Non-pigmented ciliary epithelial cell (primary cell): ENCODE measurements around the gene IL12RB1.
"Not testable (repeated sequence)": the region's sequence is repeated elsewhere in the genome, so short reads cannot be mapped to it uniquely, and the experiment has no call there.

Experiments
- DNase-seq: peaks from one replicate; pipeline ENCODE4 v3.0.0-alpha.2; 2010; ENCODE audit warnings: low read depth

IL12RB1 gene

DNA sequence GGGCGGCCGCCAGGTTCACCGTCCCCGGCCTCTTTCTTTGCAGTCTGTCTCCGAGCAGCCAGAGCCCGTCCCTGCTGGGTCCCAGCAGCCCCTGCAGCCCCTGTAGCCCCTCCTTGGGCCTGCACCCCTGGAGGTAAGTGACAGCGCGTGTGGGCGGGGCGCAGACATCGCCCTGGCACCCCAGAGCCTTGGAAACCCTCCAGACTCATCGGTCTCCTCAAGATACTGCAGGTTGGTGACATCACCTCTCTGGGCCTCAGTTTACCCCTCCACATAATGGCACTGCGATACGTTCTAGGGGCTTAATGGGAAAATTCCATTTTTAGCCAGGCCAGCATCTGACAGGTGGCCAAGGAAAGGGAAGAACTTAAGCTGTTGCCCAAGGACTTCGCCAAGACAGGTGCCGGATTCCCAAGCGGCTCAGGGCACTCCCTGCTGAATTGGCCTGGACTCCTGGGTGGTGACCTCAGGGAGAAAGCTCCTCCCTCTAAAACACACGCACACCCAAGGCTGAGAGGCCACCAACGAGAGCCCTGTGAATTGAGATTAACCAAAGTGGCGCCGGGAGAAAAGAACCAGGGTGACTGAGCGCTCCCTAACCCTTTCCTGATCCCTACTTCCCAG is 24.0 kb upstream of the IL12RB1 start:
- DNase-seq = no peak

DNA sequence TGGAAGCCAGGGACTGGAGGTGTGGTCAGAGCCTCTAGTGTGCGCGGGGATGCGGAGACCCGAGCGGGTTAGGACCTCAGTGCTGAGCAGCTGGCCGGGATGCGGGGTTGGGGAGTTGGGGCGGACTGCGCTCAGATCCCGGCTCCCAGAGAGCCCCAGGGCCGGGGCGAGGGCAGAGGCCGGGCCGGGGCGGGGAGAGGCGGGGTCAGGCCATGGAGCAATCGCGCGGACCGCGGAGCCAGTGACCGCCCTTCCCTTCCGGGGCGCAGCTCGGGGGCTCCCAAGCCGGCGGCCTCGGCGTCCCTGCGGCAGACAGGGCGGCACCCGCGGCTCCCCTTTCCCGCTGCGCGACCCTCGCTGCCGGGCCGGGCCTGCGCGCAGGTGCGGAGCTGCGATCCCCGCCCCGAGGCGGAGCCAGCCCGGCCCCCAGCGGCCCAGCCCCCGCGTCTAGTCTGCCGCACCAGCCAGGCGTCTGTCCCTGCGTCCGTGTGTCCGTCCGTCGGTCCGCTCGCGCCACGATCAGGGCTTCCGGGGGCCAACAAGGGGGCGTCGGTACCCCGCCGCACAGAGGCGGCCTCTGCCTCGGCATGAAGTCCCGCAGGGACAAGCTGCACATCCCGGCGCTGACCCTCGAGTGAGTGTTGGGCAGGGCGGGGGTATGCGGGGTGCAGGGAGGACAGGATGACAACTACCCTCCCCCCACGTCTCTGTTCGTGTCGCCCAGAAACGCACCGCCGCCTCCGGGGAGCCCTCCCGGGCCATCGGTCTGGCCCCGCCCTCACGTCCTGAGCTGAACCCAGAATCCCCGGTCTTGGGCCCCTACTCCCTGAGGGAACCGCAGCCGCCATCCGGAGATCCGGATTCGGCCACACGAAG is 23.2 kb upstream of the IL12RB1 start:
- no peak for DNase-seq

DNA sequence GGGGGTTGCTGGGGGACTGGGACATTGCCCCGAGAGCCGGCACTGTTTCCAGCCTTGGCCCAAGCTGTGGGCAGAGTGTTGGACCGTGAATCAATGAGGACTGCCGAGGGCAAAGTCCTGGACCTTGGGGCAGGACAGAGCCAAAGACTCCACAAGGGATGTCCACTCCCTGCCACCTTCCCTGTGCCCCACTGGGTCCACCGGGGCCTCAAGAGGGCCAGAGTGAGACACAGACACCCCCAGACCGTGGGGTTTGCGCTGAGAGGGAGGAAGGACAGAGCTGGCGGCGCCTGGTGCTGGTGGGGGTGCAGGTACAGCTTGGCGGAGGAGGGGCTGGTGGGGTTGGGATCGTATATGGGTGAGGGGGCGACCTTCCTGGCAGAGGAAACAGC is 22.6 kb upstream of the IL12RB1 start:
- no peak for DNase-seq

DNA sequence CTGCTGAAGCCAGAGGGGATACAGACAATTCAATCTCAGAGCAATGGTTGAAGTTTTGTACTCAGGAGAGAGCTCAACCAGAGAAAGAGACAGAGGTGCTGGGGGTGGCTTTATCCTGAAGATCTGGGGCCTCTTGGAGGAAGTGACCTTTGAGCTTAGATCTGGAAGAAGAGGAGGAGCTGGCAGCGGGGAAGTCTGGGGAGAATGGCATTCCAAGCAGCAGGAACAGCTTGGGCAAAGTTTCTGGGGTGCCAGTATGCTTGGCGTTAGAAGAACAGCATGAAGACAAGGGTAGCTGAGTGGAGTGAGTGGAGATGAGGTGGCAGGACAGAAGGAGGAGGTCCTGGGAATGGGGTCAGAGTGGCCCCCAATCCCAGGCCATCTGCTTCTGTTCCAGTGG is 22.2 kb upstream of the IL12RB1 start:
- no peak for DNase-seq

DNA sequence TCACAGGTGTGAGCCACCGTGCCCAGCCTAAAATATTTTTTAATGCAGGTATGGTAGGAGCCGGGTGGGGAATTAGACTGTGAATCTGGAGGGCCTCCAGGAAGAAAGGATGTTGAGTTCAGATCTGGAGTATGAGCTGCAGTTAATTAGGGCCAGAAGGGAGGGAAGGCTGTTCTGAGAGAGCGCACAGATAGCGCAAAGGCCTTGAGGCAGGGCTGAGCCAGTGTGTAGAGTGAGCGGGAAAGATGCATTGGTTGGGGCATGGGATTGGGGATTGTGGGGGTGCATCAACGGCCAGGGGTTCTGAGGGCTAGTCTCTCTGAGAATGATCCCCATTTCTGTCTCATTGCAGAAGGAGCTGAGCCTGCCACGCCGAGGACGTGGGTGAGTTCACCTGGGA is 20.5 kb upstream of the IL12RB1 start:
- no peak for DNase-seq

DNA sequence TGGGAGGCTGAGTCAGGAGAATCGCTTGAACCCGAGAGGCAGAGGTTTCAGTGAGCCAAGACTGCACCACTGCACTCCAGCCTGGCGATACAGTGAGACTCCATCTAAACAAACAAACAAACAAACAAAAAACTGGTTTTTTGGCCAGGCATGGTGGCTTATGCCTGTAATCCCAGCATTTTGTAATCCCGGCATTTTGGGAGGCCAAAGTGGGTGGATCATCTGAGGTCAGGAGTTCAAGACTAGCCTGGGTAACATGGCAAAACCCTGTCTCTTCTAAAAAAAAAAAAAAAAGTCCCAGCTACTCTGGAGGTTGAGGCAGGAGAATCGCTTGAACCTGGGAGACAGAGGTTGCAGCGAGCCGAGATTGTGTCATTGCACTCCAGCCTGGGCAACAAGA is 18.5 kb upstream of the IL12RB1 start:
- DNase-seq = not testable (repeated sequence)

DNA sequence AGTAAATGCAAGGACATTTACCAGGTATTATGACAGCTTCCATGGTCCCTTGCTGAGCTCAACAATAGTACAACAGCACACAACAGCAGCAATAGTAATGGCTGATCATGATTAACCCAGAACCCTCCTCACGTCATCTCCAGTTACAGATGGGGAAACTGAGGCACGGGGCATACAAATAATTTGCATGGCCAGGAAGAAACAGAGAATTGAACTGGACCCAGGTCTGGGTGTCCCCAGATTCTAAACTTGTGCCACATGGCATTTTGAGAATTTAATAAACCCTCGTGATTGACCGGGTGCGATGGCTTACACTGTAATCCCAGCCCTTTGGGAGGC is 18.0 kb upstream of the IL12RB1 start:
- no peak for DNase-seq

DNA sequence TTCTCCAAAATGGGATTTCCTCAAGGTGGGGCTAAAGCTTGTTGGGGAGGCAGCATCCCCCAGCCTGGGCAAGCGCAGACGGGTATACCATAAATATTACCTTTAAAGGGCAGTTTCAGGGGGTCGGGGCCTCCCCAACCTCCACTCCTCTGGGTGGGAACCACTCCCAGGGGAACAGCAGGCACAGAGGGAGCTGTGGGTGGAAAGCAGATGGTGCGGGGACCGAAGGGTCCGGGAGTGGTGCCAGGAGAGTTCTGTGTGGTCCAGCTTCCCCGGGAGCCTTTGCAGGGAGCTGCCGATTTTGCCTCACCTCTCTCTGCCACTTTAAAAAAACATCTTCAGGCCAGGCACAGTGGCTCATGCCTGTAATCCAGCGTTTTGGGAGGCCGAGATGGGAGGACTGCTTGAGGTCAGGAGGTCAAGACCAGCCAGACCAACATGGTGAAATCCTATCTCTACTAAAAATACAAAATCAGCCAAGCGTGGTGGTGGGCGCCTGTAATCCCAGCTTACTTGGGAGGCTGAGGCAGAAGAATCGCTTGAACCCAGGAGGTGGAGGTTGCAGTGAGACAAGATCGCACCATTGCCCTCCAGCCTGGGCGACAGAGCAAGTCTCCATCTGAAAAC is 16.3 kb upstream of the IL12RB1 start:
- no peak for DNase-seq

DNA sequence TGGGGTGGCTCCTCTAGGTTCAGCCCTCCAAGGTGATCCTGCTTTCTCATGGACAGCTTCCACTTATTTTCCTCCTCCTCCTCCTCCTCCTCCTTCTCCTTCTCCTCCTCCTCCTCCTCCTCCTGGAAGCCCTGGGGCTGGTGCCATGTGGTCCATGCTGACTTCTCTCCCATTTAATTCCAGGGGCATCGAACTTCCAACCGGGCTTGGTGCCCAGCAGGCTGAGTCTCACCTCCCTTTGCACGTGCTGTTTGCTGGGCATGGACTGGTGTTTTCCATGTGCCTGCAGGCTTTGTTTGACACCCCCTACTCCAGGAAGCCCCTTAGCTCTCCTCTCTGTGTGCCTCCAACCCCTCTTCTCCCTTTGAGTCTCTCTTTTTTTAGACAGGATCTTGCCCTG is 14.5 kb upstream of the IL12RB1 start:
- DNase-seq = no peak

DNA sequence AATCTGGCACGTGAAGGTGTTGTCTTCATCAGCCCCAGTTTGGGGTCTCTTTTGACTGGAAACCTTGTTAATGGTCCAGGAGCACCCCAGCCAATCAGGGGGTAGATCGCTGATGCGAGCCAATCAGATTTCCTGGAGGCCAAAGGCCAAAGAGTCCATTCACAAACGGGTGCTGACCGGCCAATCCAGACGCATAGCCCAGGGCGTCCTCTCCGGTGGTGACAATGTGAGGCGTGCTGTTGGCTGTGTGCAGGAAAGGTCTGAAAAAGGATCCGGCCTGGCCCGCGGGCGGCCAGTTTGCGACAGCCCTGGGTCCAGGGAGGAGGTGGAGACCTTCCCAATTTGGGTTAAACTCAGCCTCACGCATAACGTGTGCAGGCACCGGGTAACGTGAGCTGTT is 14.0 kb upstream of the IL12RB1 start:
- DNase-seq = no peak

DNA sequence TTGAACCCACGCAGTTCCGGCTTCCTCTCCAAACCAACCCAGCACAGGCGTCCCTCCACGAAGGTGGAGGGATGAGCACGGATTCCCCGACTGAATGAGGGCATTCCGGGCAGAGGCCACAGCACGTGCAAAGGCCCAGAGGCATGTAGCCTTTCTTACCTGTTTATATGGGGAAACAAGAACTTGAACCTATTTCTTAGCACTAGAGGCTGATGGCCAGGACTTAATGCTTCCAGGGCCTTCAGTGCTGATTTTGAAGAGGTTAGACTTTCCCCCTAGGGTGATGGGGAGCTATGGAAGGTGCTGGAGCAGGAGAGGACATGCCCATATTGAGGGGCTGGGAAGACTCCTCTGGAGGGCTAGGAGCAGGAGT is 12.9 kb upstream of the IL12RB1 start:
- DNase-seq = no peak

DNA sequence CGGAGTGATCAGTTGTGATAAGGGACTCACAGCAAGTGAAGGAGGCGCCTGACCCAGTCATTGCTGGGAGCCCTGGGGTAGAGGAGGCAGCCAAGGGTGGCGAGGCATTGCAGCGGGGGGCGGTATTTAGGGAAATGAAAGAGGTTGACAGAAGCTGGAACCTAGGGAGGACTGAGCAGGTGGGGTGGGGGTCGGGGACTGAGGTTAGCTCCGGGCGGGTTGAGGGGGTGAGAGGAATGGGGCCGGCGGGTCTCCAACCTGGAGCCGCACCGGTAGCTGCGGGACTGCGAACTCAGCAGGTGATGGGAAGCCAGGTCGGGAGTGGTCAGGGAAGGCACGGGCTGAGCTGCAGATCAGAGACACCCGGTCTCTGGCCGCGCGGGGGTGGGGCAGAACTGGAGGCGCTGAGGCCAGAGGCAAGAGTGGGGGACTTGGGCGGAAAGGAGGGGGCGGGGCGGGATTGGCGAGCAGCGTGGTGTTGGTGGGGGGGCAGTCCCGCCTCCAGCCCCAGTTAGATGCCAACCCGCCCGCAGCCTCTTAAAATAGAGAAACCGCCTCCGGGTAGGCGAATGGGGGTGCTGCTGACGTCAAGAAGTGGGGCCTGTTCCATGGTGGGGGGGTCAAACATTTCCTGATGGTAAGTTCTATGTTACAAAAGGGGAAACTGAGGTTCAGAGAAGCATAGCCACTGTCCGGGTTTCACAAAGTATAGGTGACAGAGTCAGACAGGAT is 12.3 kb upstream of the IL12RB1 start:
- no peak for DNase-seq

DNA sequence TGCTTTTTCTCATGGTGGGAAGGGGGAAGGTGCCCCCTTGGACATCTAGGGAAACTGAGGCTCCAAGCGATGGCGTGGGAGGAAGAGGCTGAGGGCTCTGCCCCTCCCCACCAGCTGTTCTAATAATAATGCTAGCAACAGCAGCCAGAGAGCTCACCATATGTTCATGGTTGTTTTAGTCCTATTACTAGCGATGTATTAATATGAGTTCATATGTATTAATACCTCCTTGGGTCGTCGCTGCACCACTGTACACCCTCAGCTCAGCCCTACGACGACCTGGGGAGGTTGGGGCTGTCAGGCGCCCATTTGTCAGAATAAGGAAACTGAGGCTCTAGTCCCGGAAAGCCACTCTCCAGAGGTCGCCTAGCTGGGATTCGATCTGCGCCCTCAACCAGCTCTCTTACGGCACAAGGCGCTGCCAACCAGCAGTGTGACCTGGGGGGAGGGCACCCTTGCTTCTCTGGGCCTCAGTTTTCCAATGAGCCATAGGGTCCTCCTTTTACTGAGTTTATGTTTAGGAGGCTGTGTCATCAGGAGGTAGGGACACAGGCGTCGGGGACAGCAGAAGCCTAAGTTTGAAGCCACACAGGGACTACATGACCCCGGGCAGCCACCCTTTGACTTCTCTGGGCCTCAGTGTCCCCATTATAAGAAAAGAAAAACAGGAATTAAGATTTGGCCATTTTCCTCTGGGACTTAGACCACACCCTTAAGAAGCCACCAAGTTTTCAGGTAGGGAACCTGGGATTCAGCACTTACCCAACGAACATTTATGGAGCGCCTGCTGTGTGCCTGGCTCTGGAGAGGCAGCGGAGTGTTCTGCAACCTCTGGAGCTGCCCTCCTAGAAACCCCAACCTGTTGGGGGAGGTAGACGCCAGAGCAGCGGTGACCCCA is 11.5 kb upstream of the IL12RB1 start:
- no peak for DNase-seq

DNA sequence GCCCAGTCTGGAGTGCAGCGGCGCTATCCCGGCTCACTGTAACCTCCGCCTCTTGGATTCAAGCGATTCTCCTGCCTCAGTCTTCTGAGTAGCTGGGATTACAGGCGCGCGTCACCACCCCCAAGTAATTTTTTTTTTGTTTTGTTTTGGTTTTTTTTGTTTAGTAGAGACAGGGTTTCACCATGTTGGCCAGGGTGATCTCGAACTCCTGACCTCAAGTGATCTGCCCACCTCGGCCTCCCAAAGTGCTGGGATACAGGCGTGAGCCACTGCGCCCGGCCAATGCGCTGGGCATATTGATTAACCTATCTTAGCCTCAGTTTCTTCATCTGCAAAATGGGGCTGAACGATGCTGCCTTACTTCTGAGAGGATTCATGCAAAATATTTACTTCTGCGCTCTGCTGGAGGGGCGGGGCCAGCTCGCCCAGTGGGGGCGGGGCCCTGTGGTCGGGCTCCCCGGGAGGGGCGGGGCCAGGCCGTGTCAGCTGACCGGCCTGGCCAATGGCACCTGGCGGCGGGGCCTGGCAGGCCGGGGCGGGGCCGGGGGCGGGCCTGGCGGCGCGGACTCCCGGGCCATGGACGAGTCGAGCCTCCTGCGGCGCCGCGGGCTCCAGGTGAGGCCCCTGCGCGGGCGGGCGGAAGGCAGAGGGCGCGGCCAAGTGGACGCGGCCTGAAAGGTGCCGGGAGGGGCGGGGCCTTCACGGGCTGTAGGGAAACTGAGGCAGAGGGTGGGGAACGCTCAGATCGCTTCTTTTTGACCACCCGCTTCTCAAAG is 10.7 kb upstream of the IL12RB1 start, which contains the start of gene MAST3:
Gene MAST3 (plus strand): TSS at position 562 of the 776 bp plus-strand sequence. CDS start 15 bp downstream, at position 577.
- DNase-seq = no peak

DNA sequence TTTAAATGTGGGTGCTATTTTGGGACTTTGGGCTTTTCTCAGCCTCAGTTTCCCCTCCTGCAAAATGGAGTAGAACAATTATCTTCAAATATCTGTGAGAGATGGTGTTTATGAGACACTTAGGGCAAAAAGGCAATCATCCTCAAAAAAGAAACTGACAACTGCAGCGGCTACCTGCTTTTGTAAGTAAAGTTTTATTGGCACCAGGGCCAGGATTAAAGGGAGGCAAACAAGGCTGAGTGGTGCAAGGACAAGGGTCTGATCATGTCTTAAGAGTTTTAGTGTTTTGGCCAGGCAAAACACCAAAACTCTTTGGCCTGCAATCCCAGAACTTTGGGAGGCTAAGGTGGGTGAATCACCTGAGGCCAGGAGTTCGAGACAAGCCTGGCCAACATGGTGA is 9.5 kb upstream of the IL12RB1 start:
- no peak for DNase-seq

DNA sequence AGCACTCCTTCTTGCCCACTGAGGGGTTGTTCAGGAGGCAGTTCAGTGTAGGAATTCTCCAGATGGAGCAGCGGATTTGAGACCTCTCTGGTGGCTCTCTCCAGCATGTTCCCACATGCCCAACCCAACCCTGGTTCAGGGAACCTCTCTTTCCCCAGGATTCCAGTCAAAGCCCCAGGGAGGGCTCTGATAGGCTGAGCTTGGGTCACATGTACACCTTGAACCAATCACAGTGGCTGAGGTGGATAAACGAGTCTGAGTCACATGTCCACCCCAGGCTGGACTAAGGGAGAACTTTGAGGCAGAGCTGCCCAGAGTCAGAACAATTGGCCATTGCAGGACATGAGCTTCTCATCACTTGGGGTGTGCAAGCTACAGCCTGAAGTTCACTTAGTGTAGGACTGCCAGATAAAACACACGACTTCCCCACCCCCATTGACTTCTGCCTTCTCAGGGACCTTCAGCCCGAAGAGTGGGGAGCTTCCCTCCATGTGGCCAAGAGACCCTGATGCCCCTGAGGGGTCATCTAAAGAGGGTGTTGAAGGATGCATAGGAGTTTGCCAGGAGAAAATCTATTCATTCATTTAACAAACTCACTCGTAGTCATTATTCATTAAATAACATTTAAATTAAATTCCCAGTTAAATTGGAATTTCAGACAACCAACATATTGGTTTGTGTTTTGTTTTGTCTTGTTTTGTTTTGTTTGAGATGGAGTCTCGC is 6.9 kb upstream of the IL12RB1 start:
- no peak for DNase-seq

DNA sequence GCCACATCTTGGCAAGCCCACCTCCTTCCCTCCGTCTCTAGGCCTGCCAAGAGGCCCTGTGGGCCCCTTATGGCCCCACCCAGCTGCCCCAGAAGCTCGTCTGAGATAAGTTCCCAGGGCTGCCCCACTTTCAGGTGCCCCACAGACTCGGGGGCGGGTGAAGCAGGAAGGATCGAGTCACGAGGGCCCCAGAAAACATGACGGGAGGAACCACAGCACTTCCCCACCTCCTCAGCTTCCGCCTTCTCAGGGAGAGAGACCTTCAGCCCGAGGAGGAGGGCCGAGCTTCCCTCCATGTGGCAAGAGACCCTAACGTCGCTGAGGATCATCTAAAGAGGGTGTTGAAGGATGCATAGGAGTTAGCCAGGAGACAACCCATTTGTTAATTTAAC is 4.5 kb upstream of the IL12RB1 start:
- DNase-seq = no peak

DNA sequence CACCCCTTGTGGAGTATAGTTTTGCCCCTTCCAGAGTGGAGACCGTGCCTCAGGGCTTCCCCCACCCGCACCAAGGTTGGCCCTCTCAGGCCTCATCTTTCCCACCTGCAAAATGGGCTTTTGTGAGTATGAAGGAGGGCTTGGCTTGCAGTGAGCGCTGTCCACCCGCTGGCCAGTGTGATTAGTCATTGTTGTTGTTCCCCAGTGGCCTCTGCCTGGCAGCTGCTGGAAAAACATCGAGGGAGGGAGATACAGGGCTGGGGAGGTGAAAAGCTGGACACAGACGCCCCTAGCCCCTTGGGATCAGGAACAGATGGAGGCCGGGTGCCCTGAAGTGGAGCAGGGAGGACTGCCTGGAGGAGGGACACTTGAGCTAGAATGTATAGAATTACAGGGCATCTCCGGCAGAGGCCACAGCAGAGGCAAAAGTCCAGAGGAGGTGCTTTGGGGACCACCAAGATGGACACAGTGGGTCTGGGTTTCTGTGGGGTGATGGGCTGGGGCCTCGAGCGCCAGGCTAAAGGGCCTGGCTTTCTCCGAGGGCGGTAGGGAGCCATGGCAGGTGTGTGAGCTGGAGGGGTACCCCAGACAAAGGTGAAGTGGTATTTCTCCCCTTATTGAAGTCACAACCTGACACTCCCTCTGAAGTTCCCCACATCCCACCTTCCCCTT is 3.9 kb upstream of the IL12RB1 start:
- DNase-seq = no peak

DNA sequence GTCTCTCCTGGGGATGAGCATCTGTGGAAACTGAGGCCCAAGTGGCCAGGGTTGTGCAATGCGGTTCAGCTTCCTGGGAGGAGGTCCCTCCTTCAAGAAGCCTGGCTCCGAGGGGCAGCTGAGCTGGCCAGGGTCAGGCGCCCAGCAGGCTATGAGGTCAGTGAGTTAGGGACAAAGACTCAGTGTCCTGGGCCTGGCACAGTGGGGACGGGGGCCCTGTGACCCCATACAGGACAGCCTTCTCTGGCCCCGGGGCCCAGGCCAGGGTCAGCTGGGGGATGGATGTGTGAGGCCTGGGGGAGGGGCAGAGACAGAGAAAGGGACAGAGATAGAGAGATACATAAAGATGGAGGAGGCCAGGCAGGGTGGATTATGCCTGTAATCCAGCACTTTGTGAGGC is 3.0 kb upstream of the IL12RB1 start:
- DNase-seq = no peak

DNA sequence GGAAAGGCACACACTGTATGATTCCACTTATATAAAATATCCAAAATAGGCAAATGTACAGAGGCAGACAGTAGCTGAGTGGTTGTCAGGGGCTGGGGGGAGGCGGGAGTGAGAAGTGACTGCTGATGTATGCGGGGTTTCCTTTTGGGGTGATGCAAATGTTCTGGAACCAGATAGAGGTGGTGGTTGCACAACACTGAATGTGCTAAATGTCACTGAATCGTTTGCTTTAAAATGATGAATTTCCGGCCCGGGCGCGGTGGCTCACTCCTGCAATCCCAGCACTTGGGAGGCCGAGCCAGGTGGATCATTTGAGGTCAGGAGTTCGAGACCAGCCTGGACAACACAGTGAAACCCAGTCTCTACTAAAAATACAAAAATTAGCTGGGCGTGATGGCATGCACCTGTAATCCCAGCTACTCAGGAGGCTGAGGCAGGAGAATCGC is 2.4 kb upstream of the IL12RB1 start:
- not testable (repeated sequence) for DNase-seq
